SK-N-SH treated with all-trans-retinoic acid at 6 μM for 48 hours (cell line): ENCODE measurements around the gene OAF.

Source experiments
- ATAC-seq: fragments of 200-7000 bp; cut with Tn5 transposase; 3 replicates; pipeline ENCODE4 v1.9.1; 2020; ENCODE audit warnings: mild to moderate bottlenecking, moderate library complexity
- CREB5 ChIP-seq: fragments of 250-450 bp; sonication (Bioruptor Pico); IDR thresholded peaks from 2 replicates; pipeline ENCODE4 v1.5.1; 2020; ENCODE audit warnings: low read depth, mild to moderate bottlenecking, moderate library complexity
- CSRNP3 ChIP-seq: fragments of 250-450 bp; sonication (Bioruptor Pico); IDR thresholded peaks from 2 replicates; pipeline ENCODE4 v1.5.1; 2021; ENCODE audit warnings: mild to moderate bottlenecking, moderate library complexity
- ESRRG ChIP-seq: fragments of 250-450 bp; sonication (Bioruptor Pico); IDR thresholded peaks from 2 replicates; pipeline ENCODE4 v1.6.1; 2021; ENCODE audit warnings: mild to moderate bottlenecking
- ISL1 ChIP-seq: fragments of 250-450 bp; sonication (Bioruptor Pico); IDR thresholded peaks from 2 replicates; pipeline ENCODE4 v2.1.2; 2022; ENCODE audit warnings: mild to moderate bottlenecking, moderate library complexity
- OSR1 ChIP-seq: fragments of 250-450 bp; sonication (Bioruptor Pico); IDR thresholded peaks from 2 replicates; pipeline ENCODE4 v1.8.0; 2022; ENCODE audit warnings: moderate library complexity, mild to moderate bottlenecking, inconsistent platforms
- PATZ1 ChIP-seq: fragments of 250-450 bp; sonication (Bioruptor Pico); IDR thresholded peaks from 2 replicates; pipeline ENCODE4 v1.8.0; 2020; ENCODE audit warnings: mild to moderate bottlenecking, moderate library complexity, borderline replicate concordance
- POU6F1 ChIP-seq: fragments of 250-450 bp; sonication (Bioruptor Pico); IDR thresholded peaks from 2 replicates; pipeline ENCODE4 v1.8.0; 2021; ENCODE audit warnings: low read depth, mild to moderate bottlenecking, moderate library complexity, borderline replicate concordance
- TOX ChIP-seq: fragments of 250-450 bp; sonication (Bioruptor Pico); IDR thresholded peaks from 2 replicates; pipeline ENCODE4 v1.8.0; 2021; ENCODE audit warnings: mild to moderate bottlenecking, moderate library complexity, borderline replicate concordance
- TSHZ2 ChIP-seq: fragments of 250-450 bp; sonication (Bioruptor Pico); IDR thresholded peaks from 2 replicates; pipeline ENCODE4 v1.5.0; 2020; ENCODE audit warnings: mild to moderate bottlenecking, moderate library complexity
- ZC3H10 ChIP-seq: fragments of 250-450 bp; sonication (Bioruptor Pico); IDR thresholded peaks from 2 replicates; pipeline ENCODE4 v1.5.1; 2021; ENCODE audit warnings: mild to moderate bottlenecking, moderate library complexity
- ZFP30 ChIP-seq: fragments of 450-650 bp; formaldehyde crosslinking; IDR thresholded peaks from 2 replicates; pipeline ENCODE4 v1.5.0; 2022; ENCODE audit warnings: mild to moderate bottlenecking, moderate library complexity
- ZNF565 ChIP-seq: fragments of 450-650 bp; formaldehyde crosslinking; conservative IDR thresholded peaks from 2 replicates; pipeline ENCODE4 v1.5.0; 2020; ENCODE audit warnings: low read depth, mild to moderate bottlenecking, moderate library complexity
- ZNF70 ChIP-seq: fragments of 450-650 bp; formaldehyde crosslinking; IDR thresholded peaks from 2 replicates; pipeline ENCODE4 v1.5.0; 2020; ENCODE audit warnings: mild to moderate bottlenecking, moderate library complexity
- ZNF8 ChIP-seq: fragments of 450-650 bp; formaldehyde crosslinking; IDR thresholded peaks from 2 replicates; pipeline ENCODE4 v1.5.0; 2020; ENCODE audit warnings: mild to moderate bottlenecking, moderate library complexity

OAF gene

GRCh38 chr11:120198403-120198786, 12.4 kb upstream of the OAF start (continued):
- TF ChIP-seq TOX, result no peak
- no peak for TF ChIP-seq ZNF8 (CRISPR knock-in tag)
- no peak for TF ChIP-seq POU6F1

- no peak for ATAC-seq
- TF ChIP-seq TSHZ2 (CRISPR knock-in tag), result no peak
Measured at GRCh38 chr11:120198787-120199469, 11.9 kb upstream of the OAF start.

GRCh38 chr11:120199613-120200012, 11.2 kb upstream of the OAF start:
- no peak for ATAC-seq
- TF ChIP-seq CREB5 (CRISPR knock-in tag) (no peak), ZNF70 (CRISPR knock-in tag) (no peak), TOX (no peak), ZFP30 (CRISPR knock-in tag) (no peak), CSRNP3 (CRISPR knock-in tag) (no peak)

- TF ChIP-seq ISL1 (CRISPR knock-in tag) (no peak), ZNF8 (CRISPR knock-in tag) (no peak), POU6F1 (no peak), ESRRG (CRISPR knock-in tag) (no peak), ZC3H10 (CRISPR knock-in tag) (no peak), CREB5 (CRISPR knock-in tag) (no peak), CSRNP3 (CRISPR knock-in tag) (no peak), PATZ1 (CRISPR knock-in tag) (no peak), ZNF565 (CRISPR knock-in tag) (no peak), TSHZ2 (CRISPR knock-in tag) (no peak), OSR1 (no peak)
- no peak for ATAC-seq
Measured at GRCh38 chr11:120200677-120201076, 10.2 kb upstream of the OAF start.
